Left lung (tissue), 10 donors: ENCODE results near the gene SLX4IP. TPM values are rescaled to one million over a fixed set of nuclear protein-coding genes. Genes with fewer than 3 reads are reported as not detected.
A peak's percentile ranks its signal among the peaks of the same experiment; 100 is the strongest.

ENCODE experiments used
- ATAC-seq: fragments of 200-7000 bp; cut with Tn5 transposase; one replicate; pipeline ENCODE4 v1.9.1; 2020; ENCODE audit warnings: moderate library complexity
- DNase-seq, 4 donors: peaks; one replicate each; pipeline ENCODE4 v3.0.0-alpha.2; 2013 to 2020
- H3K27ac ChIP-seq, 2 donors: fragments of 200-600 bp; sonication (generic) in 1 of 2; one replicate each; pipeline versions ENCODE4 v1.5.0 to v1.8.0; 2020 to 2021
- H3K27me3 ChIP-seq, 2 donors: fragments of 200-600 bp; sonication (generic) in 1 of 2; one replicate each; pipeline versions ENCODE4 v1.5.0 to v1.8.0; 2020 to 2021
- H3K36me3 ChIP-seq, 2 donors: fragments of 200-600 bp; sonication (generic) in 1 of 2; one replicate each; pipeline versions ENCODE4 v1.5.0 to v1.8.0; 2020 to 2021
- H3K4me1 ChIP-seq, 2 donors: fragments of 200-600 bp; one replicate each; pipeline ENCODE4 v1.8.0; 2021
- H3K4me3 ChIP-seq, 2 donors: fragments of 200-600 bp; sonication (generic) in 1 of 2; one replicate each; pipeline versions ENCODE4 v1.5.0 to v1.8.0; 2020 to 2021; ENCODE audit warnings: mild to moderate bottlenecking in 1 of 2
- H3K9me3 ChIP-seq, 2 donors: fragments of 200-600 bp; sonication (generic) in 1 of 2; one replicate each; pipeline versions ENCODE4 v1.5.0 to v1.8.0; 2020 to 2021
- intact Hi-C, 2 donors: fragments of 100-400 bp; cut with DNase I; formaldehyde crosslinking; loops; one replicate each; pipeline versions ENCODE4 v1.11.2 to v1.14.2; 2022
- polyA plus RNA-seq, 6 donors: library from polyadenylated mRNA; unstranded; fragments of 120-200 nt; gene quantifications; one replicate each; pipeline ENCODE4 v1.2.1, GENCODE V29; 2013; ENCODE audit not compliant: insufficient read length in 6 of 6
- total RNA-seq, 2 donors: library from RNA; stranded (reverse); fragmentation: NEBNext Ultra II Directional; extraction: Animal tissue kit (Norgen Biotek cat#: 25700); gene quantifications; one replicate each; pipeline ENCODE4 v1.2.1, GENCODE V29; 2021
- TF ChIP-seq, protein P1 (sequence below), 2 donors: fragments of 200-600 bp; sonication (generic) in 1 of 2; IDR thresholded peaks; one replicate each; pipeline versions ENCODE4 v1.5.0 to v1.8.0; 2021; ENCODE audit warnings: antibody characterized with exemption in 2 of 2
- donor health status: DM: no; HTN: yes; CAD: no.
- donor health status: DM: no; HTN: no; CAD: no.

SLX4IP gene
- total and polyA plus RNA-seq, 8 donors = 6.0 to 12.3 (median 10.3) TPM

DNA sequence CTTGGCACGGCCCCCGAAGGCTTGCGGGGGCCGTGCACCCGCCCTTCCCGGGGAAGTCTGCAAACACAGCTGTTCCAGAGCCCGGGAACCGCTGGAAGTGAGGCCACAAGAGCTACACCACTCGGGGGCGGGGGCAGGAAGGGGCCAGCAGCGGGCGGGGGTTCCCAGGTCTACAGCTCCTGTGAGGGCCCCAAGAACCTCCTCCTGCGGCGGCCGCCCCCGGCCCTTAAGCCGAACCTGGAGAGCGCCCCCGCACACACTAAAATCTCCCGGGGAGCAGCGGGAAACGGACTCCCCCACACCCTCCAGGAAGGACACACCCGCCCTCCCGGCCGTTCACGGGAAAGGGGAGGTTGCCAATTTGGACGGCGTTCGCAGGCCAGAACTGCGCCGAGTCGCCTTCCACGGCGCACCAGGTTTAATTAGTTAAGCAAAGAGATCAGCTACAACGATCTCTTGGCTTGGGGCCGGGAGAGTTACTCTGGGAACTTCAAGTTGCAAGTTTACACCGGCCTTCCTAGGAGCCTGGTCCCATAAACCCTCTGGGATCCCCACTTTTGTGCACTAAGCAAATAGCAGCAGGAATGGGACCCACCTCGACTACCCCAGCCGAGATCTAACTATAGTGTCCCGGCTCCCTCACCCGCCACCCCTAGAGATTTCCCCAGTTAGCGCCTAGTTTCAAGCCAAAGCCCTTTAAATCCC is 237.0 kb downstream of the SLX4IP start:
- no peaks in the 10 kb centered on the region for H3K9me3 ChIP-seq
- H3K27me3 ChIP-seq = peaks cover 0 to 11% of the 10 kb centered on the region in 2 donors
- peak overlapping the region; percentile 73 to 82 for H3K4me3 ChIP-seq
- peaks cover 0 to 21% of the 10 kb centered on the region in 2 donors for H3K36me3 ChIP-seq
- intact Hi-C loops = loop anchor here in 1 of 2 donors (10.0 kb wide), 2 partner anchors 543 to 593 kb away; no protein-coding TSS in a partner anchor
- peak overlapping the region; percentile 98 to 99 for H3K27ac ChIP-seq
- ATAC-seq (peak; percentile 28), DNase-seq (peak; percentile 55 to 89 (median 74))
- TF ChIP-seq, protein P1, sequence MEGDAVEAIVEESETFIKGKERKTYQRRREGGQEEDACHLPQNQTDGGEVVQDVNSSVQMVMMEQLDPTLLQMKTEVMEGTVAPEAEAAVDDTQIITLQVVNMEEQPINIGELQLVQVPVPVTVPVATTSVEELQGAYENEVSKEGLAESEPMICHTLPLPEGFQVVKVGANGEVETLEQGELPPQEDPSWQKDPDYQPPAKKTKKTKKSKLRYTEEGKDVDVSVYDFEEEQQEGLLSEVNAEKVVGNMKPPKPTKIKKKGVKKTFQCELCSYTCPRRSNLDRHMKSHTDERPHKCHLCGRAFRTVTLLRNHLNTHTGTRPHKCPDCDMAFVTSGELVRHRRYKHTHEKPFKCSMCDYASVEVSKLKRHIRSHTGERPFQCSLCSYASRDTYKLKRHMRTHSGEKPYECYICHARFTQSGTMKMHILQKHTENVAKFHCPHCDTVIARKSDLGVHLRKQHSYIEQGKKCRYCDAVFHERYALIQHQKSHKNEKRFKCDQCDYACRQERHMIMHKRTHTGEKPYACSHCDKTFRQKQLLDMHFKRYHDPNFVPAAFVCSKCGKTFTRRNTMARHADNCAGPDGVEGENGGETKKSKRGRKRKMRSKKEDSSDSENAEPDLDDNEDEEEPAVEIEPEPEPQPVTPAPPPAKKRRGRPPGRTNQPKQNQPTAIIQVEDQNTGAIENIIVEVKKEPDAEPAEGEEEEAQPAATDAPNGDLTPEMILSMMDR (IDR thresholded peaks at IDR 0.05) = no peak
- peaks cover 9 to 62% of the 10 kb centered on the region in 2 donors for H3K4me1 ChIP-seq

DNA sequence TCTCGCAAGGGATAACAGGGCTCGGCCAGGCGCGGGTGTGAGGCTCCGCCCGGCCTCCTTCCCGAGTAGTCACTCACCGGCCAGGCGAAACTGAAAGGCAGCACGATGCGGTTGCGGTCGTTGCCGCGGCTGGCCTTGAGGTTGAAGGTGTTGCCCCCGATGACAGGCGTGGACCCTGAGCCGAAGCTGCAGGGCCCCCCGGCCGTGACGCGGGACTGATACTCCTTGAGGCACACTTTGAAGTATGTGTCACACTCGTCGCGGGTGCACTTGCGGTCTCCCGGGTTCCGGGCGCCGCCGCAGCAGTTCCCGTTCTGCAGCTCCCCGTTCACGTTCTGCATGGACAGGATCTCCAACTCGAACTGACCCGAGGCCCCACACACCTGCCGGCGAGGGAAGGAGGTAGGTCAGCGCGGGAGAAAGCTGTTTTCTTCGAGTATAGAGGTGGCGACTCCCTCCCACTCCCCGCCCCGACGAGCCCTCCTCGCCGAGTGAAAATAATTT is 237.6 kb downstream of the SLX4IP start:
- Histone ChIP-seq H3K27ac (peak overlapping the region; percentile 98 to 99), H3K4me1 (peaks cover 9 to 58% of the 10 kb centered on the region in 2 donors), H3K36me3 (peaks cover 0 to 15% of the 10 kb centered on the region in 2 donors), H3K27me3 (peaks cover 0 to 11% of the 10 kb centered on the region in 2 donors), H3K4me3 (peak overlapping the region; percentile 73 to 82), H3K9me3 (no peaks in the 10 kb centered on the region)
- TF ChIP-seq, protein P1 (IDR thresholded peaks at IDR 0.05) = no peak
- DNase-seq = peak in 3 of 4 donors; percentile 43 to 92 (median 75)
- intact Hi-C loops = loop anchor here in 1 of 2 donors (10.0 kb wide), 2 partner anchors 542 to 592 kb away; no protein-coding TSS in a partner anchor
- ATAC-seq = peak; percentile 16

DNA sequence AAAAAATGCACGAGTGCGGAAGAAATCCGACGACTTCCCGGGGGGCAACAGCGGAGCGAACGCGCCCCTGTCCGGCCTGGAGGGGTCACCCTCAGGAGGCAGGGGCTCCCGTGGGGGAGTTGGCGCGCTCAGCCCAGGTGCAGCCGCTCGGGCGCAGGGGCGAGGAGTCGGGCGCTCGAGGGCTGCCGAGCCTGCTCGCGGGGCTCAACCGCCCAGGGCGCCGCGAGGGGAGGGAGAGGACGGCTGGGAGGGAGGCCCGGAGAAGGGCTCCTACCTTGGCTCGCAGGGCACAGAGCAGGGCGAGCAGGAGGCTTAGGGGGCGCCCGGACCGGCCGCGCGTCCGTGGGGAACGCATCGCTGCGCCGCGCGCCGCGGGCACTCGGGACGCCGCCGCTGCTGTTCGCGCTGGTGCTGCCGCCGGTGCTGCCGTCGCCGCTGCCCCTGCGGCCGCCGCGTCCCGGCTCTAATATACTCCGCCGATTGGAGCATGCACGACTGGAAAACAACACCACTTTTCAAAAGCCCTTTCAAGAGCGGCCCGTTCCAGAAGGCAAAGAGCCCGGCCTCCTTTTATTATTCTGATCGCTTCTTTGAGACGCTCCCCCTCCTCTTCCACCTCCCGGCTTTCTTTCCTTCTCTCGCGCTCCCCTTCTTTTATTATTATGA is 238.2 kb downstream of the SLX4IP start:
- Histone ChIP-seq H3K4me3 (peak overlapping the region; percentile 73 to 82), H3K4me1 (peaks cover 9 to 55% of the 10 kb centered on the region in 2 donors), H3K9me3 (no peaks in the 10 kb centered on the region), H3K27ac (peak overlapping the region; percentile 98 to 99), H3K36me3 (peaks cover 0 to 8% of the 10 kb centered on the region in 2 donors), H3K27me3 (peaks cover 0 to 11% of the 10 kb centered on the region in 2 donors)
- DNase-seq (peak in 2 of 4 donors; percentile 44 to 92), ATAC-seq (peak; percentile 7)
- TF ChIP-seq, protein P1 (IDR thresholded peaks at IDR 0.05) = no peak
- intact Hi-C loops = loop anchor here in 1 of 2 donors (10.0 kb wide), 2 partner anchors 541 to 591 kb away; no protein-coding TSS in a partner anchor

DNA sequence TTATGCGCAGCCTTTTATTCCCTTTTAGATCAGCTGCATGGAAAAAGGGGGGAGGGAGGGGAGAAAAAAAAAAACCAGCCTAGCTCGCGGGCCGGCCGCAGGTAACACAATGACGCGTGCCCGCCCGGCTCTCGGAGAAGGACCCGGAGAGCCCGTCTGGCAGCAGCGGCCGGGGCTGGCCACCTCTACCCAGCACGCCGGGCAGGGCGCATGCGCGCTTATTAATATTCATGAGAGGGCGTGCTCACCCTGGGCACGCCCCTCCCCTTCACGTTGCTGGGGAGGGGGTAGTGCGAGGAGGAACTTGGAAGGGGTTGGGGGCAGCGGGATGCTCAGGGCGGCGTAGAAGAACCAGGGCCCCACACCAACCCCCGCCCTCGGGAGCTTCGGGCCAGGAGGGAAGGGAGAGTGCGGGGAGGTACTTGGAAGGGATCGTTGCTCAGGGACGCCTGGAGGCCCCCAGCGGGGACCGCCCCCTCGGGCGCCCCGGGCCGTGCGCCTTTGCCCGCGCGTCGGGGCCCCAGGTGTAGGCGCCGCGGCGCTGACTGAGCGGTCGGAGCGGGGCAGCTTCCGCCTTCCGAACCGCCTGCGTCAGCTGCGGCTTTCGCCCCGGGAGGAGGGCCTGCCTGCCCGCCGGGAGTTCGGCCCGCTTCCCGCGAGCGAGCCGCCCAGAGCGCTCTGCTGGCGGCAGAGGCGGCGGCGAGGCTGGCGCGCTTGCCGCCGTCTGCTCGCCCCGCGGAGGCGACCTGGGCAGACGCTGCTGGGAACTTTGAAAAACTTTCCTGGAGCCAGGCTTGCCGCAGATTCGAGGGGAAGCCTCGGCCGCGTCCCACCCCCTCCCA is 239.0 kb downstream of the SLX4IP start, which contains the start of gene JAG1:
TSS of gene JAG1 (minus strand) at position 158 of the 842 bp plus-strand sequence. CDS start 469 bp downstream, outside the sequence.
- intact Hi-C loops = loop anchor here in 1 of 2 donors (10.0 kb wide), 2 partner anchors 541 to 591 kb away; no protein-coding TSS in a partner anchor
- TF ChIP-seq, protein P1 (IDR thresholded peaks at IDR 0.05) = no peak
- Histone ChIP-seq H3K4me1 (peaks cover 9 to 50% of the 10 kb centered on the region in 2 donors), H3K27ac (peak within 1 kb of the TSS; percentile 98 to 99), H3K4me3 (peak within 1 kb of the TSS; percentile 73 to 82), H3K27me3 (peaks cover 0 to 11% of the 10 kb centered on the region in 2 donors), H3K9me3 (no peaks in the 10 kb centered on the region), H3K36me3 (peaks cover 0 to under 1% of the 10 kb centered on the region in 2 donors)
- DNase-seq (peak; percentile 95 to 99 (median 98)), ATAC-seq (peak; percentile 81)
